Middle frontal gyrus (tissue), 1 donor: Measurements from ENCODE around the gene SMYD2.
A peak's percentile ranks its signal among the peaks of the same experiment; 100 is the strongest.

Source experiments
- DNase-seq: peaks from one replicate; pipeline ENCODE4 v3.0.0-alpha.2; 2015; ENCODE audit warnings: low spot score; ENCODE audit errors: extremely low spot score

The SMYD2 gene

GRCh38 chr1:214360525-214361164, 79.7 kb downstream of the SMYD2 start:
- DNase-seq, result no peak

GRCh38 chr1:214361636-214362035, 80.7 kb downstream of the SMYD2 start:
- DNase-seq, result no peak

GRCh38 chr1:214362188-214362882, 81.4 kb downstream of the SMYD2 start:
- DNase-seq, result no peak

- no peak for DNase-seq
These were observed 82.4 kb downstream of the SMYD2 start for GRCh38 chr1:214363386-214363785.

GRCh38 chr1:214364386-214364785, 83.4 kb downstream of the SMYD2 start:
- no peak for DNase-seq

GRCh38 chr1:214364786-214365295, 83.9 kb downstream of the SMYD2 start:
- no peak for DNase-seq

- no peak for DNase-seq
These were observed 86.9 kb downstream of the SMYD2 start for GRCh38 chr1:214367841-214368240.

- DNase-seq, result no peak
These were observed 88.4 kb downstream of the SMYD2 start for GRCh38 chr1:214369364-214369763.

- DNase-seq, result peak; percentile 41
These were observed 89.7 kb downstream of the SMYD2 start for GRCh38 chr1:214370615-214371014.

- peak; percentile 40 for DNase-seq
These were observed 91.1 kb downstream of the SMYD2 start for GRCh38 chr1:214372092-214372491.

- no peak for DNase-seq
These were observed 96.5 kb downstream of the SMYD2 start for GRCh38 chr1:214377485-214377884.

- DNase-seq, result no peak
These were observed 96.9 kb downstream of the SMYD2 start for GRCh38 chr1:214377886-214378285.

- DNase-seq, result no peak
These were observed 97.5 kb downstream of the SMYD2 start for GRCh38 chr1:214378492-214378891.

GRCh38 chr1:214379236-214379970, 98.4 kb downstream of the SMYD2 start:
- DNase-seq, result no peak

GRCh38 chr1:214380396-214380795, 99.4 kb downstream of the SMYD2 start:
- DNase-seq, result no peak

GRCh38 chr1:214380986-214381695, 100.2 kb downstream of the SMYD2 start:
- DNase-seq, result no peak

- no peak for DNase-seq
These were observed 102.7 kb downstream of the SMYD2 start for GRCh38 chr1:214383381-214384372.

- no peak for DNase-seq
These were observed 103.6 kb downstream of the SMYD2 start for GRCh38 chr1:214384373-214385079.

GRCh38 chr1:214385428-214385827, 104.5 kb downstream of the SMYD2 start:
- no peak for DNase-seq

- DNase-seq, result no peak
These were observed 105.4 kb downstream of the SMYD2 start for GRCh38 chr1:214386333-214386732.
